Stomach (tissue), 4 donors: Measurements from ENCODE around the gene SLC10A2.

Experiments
- EP300 ChIP-seq: sonication (generic); formaldehyde crosslinking; IDR thresholded peaks from one replicate; pipeline ENCODE4 v1.6.1; 2017; ENCODE audit warnings: antibody characterized with exemption
- POLR2A ChIP-seq, 4 donors: fragments of 450-650 bp; IDR thresholded peaks; one replicate each; pipeline ENCODE4 v1.6.1; 2016; ENCODE audit warnings: antibody characterized with exemption in 4 of 4, control low read depth in 2 of 4, mild to moderate bottlenecking in 1 of 4, moderate library complexity in 1 of 4
- POLR2AphosphoS5 ChIP-seq, 3 donors: sonication (generic); formaldehyde crosslinking; IDR thresholded peaks; one replicate each; pipeline ENCODE4 v1.6.1; 2016; ENCODE audit warnings: antibody characterized with exemption in 3 of 3
- TF ChIP-seq, protein P1 (sequence below), 7 experiments: fragments of 450-650 bp in 4 of 7; fragments of 200-600 bp in 3 of 7; sonication (generic) in 3 of 7; IDR thresholded peaks; one replicate each; pipeline ENCODE4 v1.5.1; 2016 to 2019; ENCODE audit warnings: antibody characterized with exemption in 7 of 7, control low read depth in 2 of 7, mild to moderate bottlenecking in 1 of 7

- TF ChIP-seq, protein P1, sequence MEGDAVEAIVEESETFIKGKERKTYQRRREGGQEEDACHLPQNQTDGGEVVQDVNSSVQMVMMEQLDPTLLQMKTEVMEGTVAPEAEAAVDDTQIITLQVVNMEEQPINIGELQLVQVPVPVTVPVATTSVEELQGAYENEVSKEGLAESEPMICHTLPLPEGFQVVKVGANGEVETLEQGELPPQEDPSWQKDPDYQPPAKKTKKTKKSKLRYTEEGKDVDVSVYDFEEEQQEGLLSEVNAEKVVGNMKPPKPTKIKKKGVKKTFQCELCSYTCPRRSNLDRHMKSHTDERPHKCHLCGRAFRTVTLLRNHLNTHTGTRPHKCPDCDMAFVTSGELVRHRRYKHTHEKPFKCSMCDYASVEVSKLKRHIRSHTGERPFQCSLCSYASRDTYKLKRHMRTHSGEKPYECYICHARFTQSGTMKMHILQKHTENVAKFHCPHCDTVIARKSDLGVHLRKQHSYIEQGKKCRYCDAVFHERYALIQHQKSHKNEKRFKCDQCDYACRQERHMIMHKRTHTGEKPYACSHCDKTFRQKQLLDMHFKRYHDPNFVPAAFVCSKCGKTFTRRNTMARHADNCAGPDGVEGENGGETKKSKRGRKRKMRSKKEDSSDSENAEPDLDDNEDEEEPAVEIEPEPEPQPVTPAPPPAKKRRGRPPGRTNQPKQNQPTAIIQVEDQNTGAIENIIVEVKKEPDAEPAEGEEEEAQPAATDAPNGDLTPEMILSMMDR (IDR thresholded peaks at IDR 0.05) = no peak
- TF ChIP-seq POLR2A (IDR thresholded peaks at IDR 0.05) = no peak
- no peak for TF ChIP-seq POLR2AphosphoS5 (IDR thresholded peaks at IDR 0.05)
- no peak for TF ChIP-seq EP300
Observed at GRCh38 chr13:103087275-103087674, 21.1 kb upstream of the SLC10A2 start.
